ENCODE results near the gene SHMT2.

GRCh38 chr12:57215065-57215464 is 14.4 kb upstream of the SHMT2 start:
- no peak for TF ChIP-seq CTCF (IDR thresholded peaks at IDR 0.05)
- TF ChIP-seq SIN3A (IDR thresholded peaks at IDR 0.05; ENCODE audit: borderline replicate concordance, insufficient read depth, low read depth, low read length) = no peak
- TF ChIP-seq POLR2AphosphoS5 (IDR thresholded peaks at IDR 0.05; ENCODE audit: low read depth, low read length) = no peak
- no peak for TF ChIP-seq REST (IDR thresholded peaks at IDR 0.05; ENCODE audit: insufficient read depth in 1 of 2, low read depth in 2 of 2, low read length in 1 of 2)

Data from Panc1 (cell line).